Mesendoderm (in vitro differentiated cells): ENCODE results near the gene UTS2B.

Experiments
- DNase-seq: peaks from one replicate; pipeline ENCODE4 v3.0.0; 2013
- H2AK5ac ChIP-seq: 2 replicates; pipeline ENCODE4 v1.6.1; 2013; ENCODE audit warnings: low read length, inconsistent platforms
- H2BK120ac ChIP-seq: 2 replicates; pipeline ENCODE4 v1.6.1; 2013; ENCODE audit warnings: low read depth, mild to moderate bottlenecking, low read length, moderate library complexity, mixed read lengths
- H2BK15ac ChIP-seq: replicated peaks from 2 replicates; pipeline ENCODE4 v1.6.1; 2013; ENCODE audit warnings: low read depth, mild to moderate bottlenecking, moderate library complexity
- H2BK5ac ChIP-seq: 2 replicates; pipeline ENCODE4 v1.6.1; 2013; ENCODE audit warnings: low read length, inconsistent platforms
- H3K18ac ChIP-seq: 2 replicates; pipeline ENCODE4 v1.6.1; 2013; ENCODE audit warnings: mild to moderate bottlenecking, low read length, mixed read lengths
- H3K23ac ChIP-seq: one replicate; pipeline ENCODE4 v1.6.1; 2013; ENCODE audit warnings: low read length
- H3K27ac ChIP-seq: 2 replicates; pipeline ENCODE4 v1.5.1; 2013; ENCODE audit warnings: low read depth, mild to moderate bottlenecking, inconsistent platforms, low read length, moderate library complexity
- H3K27me3 ChIP-seq: 2 replicates; pipeline ENCODE4 v1.6.1; 2013; ENCODE audit warnings: low read length, control low read depth, mild to moderate bottlenecking, inconsistent platforms; ENCODE audit not compliant: insufficient read depth, poor library complexity
- H3K36me3 ChIP-seq: 2 replicates; pipeline ENCODE4 v1.6.1; 2013; ENCODE audit warnings: low read length, inconsistent platforms; ENCODE audit not compliant: control insufficient read depth, insufficient read depth
- H3K4ac ChIP-seq: one replicate; pipeline ENCODE4 v1.6.1; 2013; ENCODE audit warnings: low read depth, mild to moderate bottlenecking, low read length, moderate library complexity
- H3K4me1 ChIP-seq: 2 replicates; pipeline ENCODE4 v1.6.1; 2013; ENCODE audit warnings: low read depth, low read length, inconsistent platforms; ENCODE audit not compliant: control insufficient read depth
- H3K4me2 ChIP-seq: 2 replicates; pipeline ENCODE4 v1.6.1; 2013; ENCODE audit warnings: low read length
- H3K4me3 ChIP-seq: 2 replicates; pipeline ENCODE4 v1.5.1; 2013; ENCODE audit warnings: mild to moderate bottlenecking, low read length
- H3K56ac ChIP-seq: one replicate; pipeline ENCODE4 v1.6.1; 2013; ENCODE audit warnings: low read length
- H3K79me1 ChIP-seq: 2 replicates; pipeline ENCODE4 v1.6.1; 2013; ENCODE audit warnings: low read length, inconsistent platforms
- H3K79me2 ChIP-seq: 2 replicates; pipeline ENCODE4 v1.6.1; 2013; ENCODE audit warnings: mild to moderate bottlenecking, low read length; ENCODE audit not compliant: control insufficient read depth, insufficient read depth
- H3K9ac ChIP-seq: 2 replicates; pipeline ENCODE4 v1.6.1; 2013; ENCODE audit warnings: low read length, inconsistent platforms
- H4K5ac ChIP-seq: one replicate; pipeline ENCODE4 v1.6.1; 2013; ENCODE audit warnings: low read length
- H4K8ac ChIP-seq: one replicate; pipeline ENCODE4 v1.6.1; 2013; ENCODE audit warnings: low read depth, mild to moderate bottlenecking, control low read depth, low read length, moderate library complexity
- WGBS: extraction: QIAGEN DNeasy Blood & Tissue Kit; methylation state at CpG from one replicate; pipeline ENCODE4 v1.1.7; 2013; ENCODE audit warnings: low lambda C conversion rate, missing lambda C conversion rate; ENCODE audit not compliant: insufficient coverage; ENCODE audit errors: extremely low coverage; 5-methylcytosine and 5-hydroxymethylcytosine counted together

Gene UTS2B

DNA sequence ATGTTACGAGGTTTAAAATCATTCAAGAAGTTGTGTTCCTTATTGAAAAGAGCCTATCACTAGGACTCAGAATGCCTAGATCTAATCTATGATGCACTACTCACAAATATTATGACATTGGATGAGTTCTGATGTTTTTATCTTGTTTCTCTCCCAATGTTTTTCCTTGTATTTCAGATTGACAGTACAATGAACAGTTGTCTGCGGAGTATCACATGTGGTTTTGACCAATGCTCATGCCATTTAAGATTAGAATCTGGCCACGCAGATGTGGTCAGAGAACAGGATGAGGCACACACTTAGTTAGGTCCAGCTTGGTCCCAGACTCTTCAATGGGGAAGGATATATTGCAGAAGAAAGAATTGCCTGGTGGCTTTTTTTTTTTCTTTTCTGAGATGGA, 26.7 kb downstream of the UTS2B start:
- H4K8ac ChIP-seq: no peak overlapping the region
- no peak overlapping the region for H3K23ac ChIP-seq
- H3K9ac ChIP-seq: no peak overlapping the region
- H2BK15ac ChIP-seq: no peak overlapping the region
- WGBS: no CpG with 5 or more reads among the region's 3 CpGs
- no peaks in the 10 kb centered on the region for H3K79me1 ChIP-seq
- H3K4me2 ChIP-seq: no peak overlapping the region
- no peak overlapping the region for H2BK5ac ChIP-seq
- H3K4ac ChIP-seq: no peak overlapping the region
- H3K4me3 ChIP-seq: no peak overlapping the region
- H3K18ac ChIP-seq: no peak overlapping the region
- peaks cover 2% of the 10 kb centered on the region for H3K4me1 ChIP-seq
- H3K79me2 ChIP-seq: no peaks in the 10 kb centered on the region
- H2BK120ac ChIP-seq: no peak overlapping the region
- DNase-seq: no peak
- no peak overlapping the region for H4K5ac ChIP-seq
- H2AK5ac ChIP-seq: no peak overlapping the region
- no peak overlapping the region for H3K27ac ChIP-seq
- no peaks in the 10 kb centered on the region for H3K36me3 ChIP-seq
- H3K56ac ChIP-seq: no peak overlapping the region
- H3K27me3 ChIP-seq: no peaks in the 10 kb centered on the region

DNA sequence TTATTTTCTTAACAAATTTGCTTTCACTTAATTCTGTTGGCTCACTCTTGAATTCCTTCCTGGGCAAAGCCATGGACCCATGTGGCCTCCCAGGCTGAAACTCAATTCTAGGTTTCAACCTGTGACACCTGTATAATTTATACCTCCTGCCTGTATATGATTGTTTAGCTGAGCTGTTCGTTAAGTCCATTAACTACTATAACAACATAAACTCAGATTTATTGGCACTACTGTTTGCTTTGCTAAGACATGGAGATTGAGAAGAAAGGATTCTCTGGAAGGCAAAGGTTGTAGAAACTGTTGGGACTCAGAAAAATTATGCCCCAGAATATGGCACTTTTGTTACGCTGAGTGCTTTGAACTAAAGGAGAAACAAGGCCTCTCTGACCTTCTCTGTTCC, 27.9 kb downstream of the UTS2B start:
- Histone ChIP-seq H3K4me2 (no peak overlapping the region), H3K36me3 (no peaks in the 10 kb centered on the region), H3K4me3 (no peak overlapping the region), H3K79me2 (no peaks in the 10 kb centered on the region), H2BK15ac (no peak overlapping the region), H2AK5ac (no peak overlapping the region), H4K5ac (no peak overlapping the region), H3K56ac (no peak overlapping the region), H4K8ac (no peak overlapping the region), H3K18ac (no peak overlapping the region), H2BK120ac (no peak overlapping the region), H3K27ac (no peak overlapping the region), H3K27me3 (no peaks in the 10 kb centered on the region), H3K23ac (no peak overlapping the region), H2BK5ac (no peak overlapping the region), H3K4ac (no peak overlapping the region), H3K4me1 (peaks cover 2% of the 10 kb centered on the region), H3K9ac (no peak overlapping the region), H3K79me1 (no peaks in the 10 kb centered on the region)
- no CpG with 5 or more reads among the region's 2 CpGs for WGBS
- no peak for DNase-seq

DNA sequence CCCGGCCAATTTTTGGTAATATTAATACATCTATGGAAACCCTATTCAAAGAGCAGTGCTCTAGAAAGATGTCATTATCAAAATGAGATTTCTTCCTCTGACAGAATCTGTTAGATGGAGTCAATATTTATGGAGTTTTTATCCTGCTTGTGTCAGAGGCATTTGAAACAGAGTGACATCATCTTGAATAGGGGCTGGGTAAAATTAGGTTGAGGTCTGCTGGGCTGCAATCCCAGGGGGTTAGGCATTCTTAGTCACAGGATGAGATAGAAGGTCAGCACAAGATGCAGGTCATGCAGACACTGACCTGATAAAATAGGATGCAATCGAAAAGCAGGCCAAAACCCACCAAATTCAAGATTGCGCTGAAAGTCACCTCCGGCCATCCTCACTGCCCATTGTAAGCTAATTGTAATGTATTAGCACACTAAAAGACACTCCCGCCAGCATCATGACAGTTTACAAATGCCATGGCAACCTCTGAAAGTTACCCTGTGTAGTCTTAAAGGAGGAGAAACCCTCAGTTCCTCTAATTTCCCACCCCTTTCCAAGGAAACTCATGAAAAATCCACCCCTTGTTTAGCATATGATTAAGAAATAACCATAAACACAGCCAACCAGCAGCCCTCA, 28.4 kb downstream of the UTS2B start:
- H3K9ac ChIP-seq: no peak overlapping the region
- no peak overlapping the region for H4K5ac ChIP-seq
- H3K4ac ChIP-seq: no peak overlapping the region
- no peak overlapping the region for H3K27ac ChIP-seq
- H3K4me2 ChIP-seq: no peak overlapping the region
- H3K36me3 ChIP-seq: no peaks in the 10 kb centered on the region
- H4K8ac ChIP-seq: no peak overlapping the region
- H3K79me1 ChIP-seq: no peaks in the 10 kb centered on the region
- H2BK120ac ChIP-seq: no peak overlapping the region
- H2BK15ac ChIP-seq: no peak overlapping the region
- no peak overlapping the region for H2AK5ac ChIP-seq
- H3K4me3 ChIP-seq: no peak overlapping the region
- H2BK5ac ChIP-seq: no peak overlapping the region
- H3K27me3 ChIP-seq: no peaks in the 10 kb centered on the region
- H3K79me2 ChIP-seq: no peaks in the 10 kb centered on the region
- no peak overlapping the region for H3K56ac ChIP-seq
- H3K23ac ChIP-seq: no peak overlapping the region
- no CpG with 5 or more reads among the region's 5 CpGs for WGBS
- H3K4me1 ChIP-seq: peaks cover 2% of the 10 kb centered on the region
- DNase-seq: peak; percentile 94
- H3K18ac ChIP-seq: no peak overlapping the region

DNA sequence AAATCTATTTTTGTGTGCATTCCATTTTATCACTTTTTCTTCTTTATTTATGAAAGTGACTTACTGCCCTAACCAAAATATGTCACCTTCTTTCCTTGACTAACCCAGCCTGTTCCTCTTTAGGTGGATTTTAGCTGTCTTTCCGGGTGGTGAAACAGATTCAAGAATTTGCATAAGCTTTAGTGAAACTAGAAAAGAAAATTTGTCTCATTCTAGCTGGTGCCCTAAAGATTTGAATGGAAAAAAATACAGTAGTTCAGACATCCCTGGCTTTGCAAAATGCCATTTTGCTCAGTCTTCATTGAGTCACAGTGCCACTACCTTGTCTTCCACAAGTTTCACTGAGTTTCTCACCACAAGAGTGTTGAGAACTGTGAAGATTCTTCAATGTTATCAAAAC, 29.3 kb downstream of the UTS2B start:
- no peak overlapping the region for H3K4me3 ChIP-seq
- no peaks in the 10 kb centered on the region for H3K36me3 ChIP-seq
- no peak for DNase-seq
- no peak overlapping the region for H3K56ac ChIP-seq
- H4K8ac ChIP-seq: no peak overlapping the region
- H3K4me2 ChIP-seq: no peak overlapping the region
- no peak overlapping the region for H4K5ac ChIP-seq
- H3K27ac ChIP-seq: no peak overlapping the region
- no peak overlapping the region for H3K9ac ChIP-seq
- peaks cover 2% of the 10 kb centered on the region for H3K4me1 ChIP-seq
- no peak overlapping the region for H2BK5ac ChIP-seq
- no peak overlapping the region for H3K4ac ChIP-seq
- H3K18ac ChIP-seq: no peak overlapping the region
- H2BK120ac ChIP-seq: no peak overlapping the region
- no CpG with 5 or more reads among the region's 1 CpG for WGBS
- H3K23ac ChIP-seq: no peak overlapping the region
- H3K79me1 ChIP-seq: no peaks in the 10 kb centered on the region
- no peak overlapping the region for H2BK15ac ChIP-seq
- H3K79me2 ChIP-seq: no peaks in the 10 kb centered on the region
- H2AK5ac ChIP-seq: no peak overlapping the region
- H3K27me3 ChIP-seq: no peaks in the 10 kb centered on the region

DNA sequence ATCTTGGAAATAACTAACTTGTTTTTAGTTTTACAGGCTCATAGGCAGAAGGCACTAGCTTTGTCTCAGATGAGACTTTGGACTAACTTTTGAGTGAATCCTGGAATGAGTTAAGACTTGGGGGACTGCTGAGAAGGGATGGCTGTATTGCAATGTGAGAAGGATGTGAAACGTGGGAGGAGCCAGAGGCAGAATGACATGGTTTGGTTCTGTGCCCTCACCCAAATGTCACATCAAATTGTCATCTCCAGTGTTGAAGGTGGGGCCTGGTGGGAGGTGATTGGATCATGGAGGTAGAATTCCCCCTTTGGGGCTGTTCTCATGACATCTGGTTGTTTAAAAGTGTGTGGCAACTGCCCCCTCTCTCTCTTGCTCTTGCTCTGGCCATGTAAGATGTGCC, 29.9 kb downstream of the UTS2B start:
- Histone ChIP-seq H3K27me3 (no peaks in the 10 kb centered on the region), H3K4me3 (no peak overlapping the region), H2BK5ac (no peak overlapping the region), H3K27ac (no peak overlapping the region), H3K18ac (no peak overlapping the region), H3K23ac (no peak overlapping the region), H2BK15ac (no peak overlapping the region), H3K79me1 (no peaks in the 10 kb centered on the region), H2AK5ac (no peak overlapping the region), H3K56ac (no peak overlapping the region), H3K4me2 (no peak overlapping the region), H4K5ac (no peak overlapping the region), H3K9ac (no peak overlapping the region), H3K36me3 (no peaks in the 10 kb centered on the region), H3K4me1 (peaks cover 2% of the 10 kb centered on the region), H3K4ac (no peak overlapping the region), H3K79me2 (no peaks in the 10 kb centered on the region), H4K8ac (no peak overlapping the region), H2BK120ac (no peak overlapping the region)
- no peak for DNase-seq
- WGBS: no CpG with 5 or more reads among the region's 1 CpG

DNA sequence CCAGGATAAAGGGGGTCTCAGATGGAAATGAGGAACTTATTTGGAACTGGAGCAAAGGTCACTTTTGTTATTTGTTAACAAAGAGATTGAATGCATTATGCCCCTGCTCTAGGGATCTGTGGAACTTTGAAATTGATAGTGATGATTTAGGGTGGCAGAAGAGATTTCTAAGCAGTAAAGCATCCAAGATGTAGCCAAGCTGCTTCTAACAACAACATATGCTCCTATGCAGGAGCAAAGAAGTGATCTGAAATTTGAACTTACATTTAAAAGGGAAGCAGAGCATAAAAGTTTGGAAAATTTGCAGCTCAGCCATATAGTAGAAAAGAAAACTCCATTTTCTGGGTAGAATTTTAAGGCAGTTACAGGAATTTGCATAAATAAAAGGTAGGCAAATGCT, 31.5 kb downstream of the UTS2B start:
- H3K4me3 ChIP-seq: no peak overlapping the region
- no peak overlapping the region for H3K23ac ChIP-seq
- H3K27me3 ChIP-seq: no peaks in the 10 kb centered on the region
- H2BK15ac ChIP-seq: no peak overlapping the region
- H3K79me2 ChIP-seq: no peaks in the 10 kb centered on the region
- no peak overlapping the region for H3K4ac ChIP-seq
- H4K8ac ChIP-seq: no peak overlapping the region
- no peak overlapping the region for H3K56ac ChIP-seq
- H3K18ac ChIP-seq: no peak overlapping the region
- no peak overlapping the region for H2BK5ac ChIP-seq
- H3K4me1 ChIP-seq: peaks cover 2% of the 10 kb centered on the region
- no peak overlapping the region for H3K27ac ChIP-seq
- DNase-seq: no peak
- H3K9ac ChIP-seq: no peak overlapping the region
- H2BK120ac ChIP-seq: no peak overlapping the region
- H3K36me3 ChIP-seq: no peaks in the 10 kb centered on the region
- H3K79me1 ChIP-seq: no peaks in the 10 kb centered on the region
- no peak overlapping the region for H3K4me2 ChIP-seq
- H2AK5ac ChIP-seq: no peak overlapping the region
- H4K5ac ChIP-seq: no peak overlapping the region
